H1 (cell line): ENCODE results near the gene EDDM3A. TPM values are rescaled to one million over a fixed set of nuclear protein-coding genes. Genes with fewer than 3 reads are reported as not detected.

Source experiments
- ATF3 ChIP-seq: IDR thresholded peaks from 2 replicates; pipeline ENCODE4 v1.6.1; 2011; ENCODE audit warnings: low read depth, mild to moderate bottlenecking, low read length; ENCODE audit not compliant: insufficient read depth
- JUN ChIP-seq: IDR thresholded peaks from 2 replicates; pipeline ENCODE4 v1.6.1; 2011; ENCODE audit warnings: low read depth, mild to moderate bottlenecking, improper control_type of control experiment, low read length
- polyA plus RNA-seq, 7 experiments: library from polyadenylated mRNA; depleted of rRNA in 3 of 7; stranded (reverse) in 5 of 7; unstranded in 2 of 7; fragments of >200 nt in 5 of 7; fragments of 200-250 nt in 2 of 7; gene quantifications; 1 replicate in 5 of 7; 2 replicates in 1 of 7; 4 replicates in 1 of 7; pipeline versions ENCODE4 v1.2.1 to v1.2.3, GENCODE V29; 2011 to 2013; ENCODE audit warnings: missing spikeins in 2 of 7, mixed read lengths in 2 of 7
- total RNA-seq: library from RNA; stranded (reverse); fragmentation: NEBNext Ultra II Directional; extraction: Animal tissue kit (Norgen Biotek cat#: 25700); gene quantifications from 2 replicates; pipeline ENCODE4 v1.2.1, GENCODE V29; 2021

The EDDM3A gene
- total and polyA plus RNA-seq, 2 of the 8 experiments (the other 6 are each of a cell fraction or from before 2014, with no cell fraction given) = 0.09 TPM; not detected in 1

- no peak for TF ChIP-seq ATF3
- no peak for TF ChIP-seq JUN
Observed at GRCh38 chr14:20790464-20791116, 44.9 kb downstream of the EDDM3A start (continued).
